22Rv1 (cell line): ENCODE measurements around the gene KDM2A.

Experiments
- H3K27ac ChIP-seq: fragments of 450-650 bp; 2 replicates; pipeline ENCODE4 v1.5.1; 2017
- CTCF ChIP-seq: fragments of 450-650 bp; IDR thresholded peaks from 2 replicates; pipeline ENCODE4 v1.5.1; 2017; ENCODE audit warnings: mild to moderate bottlenecking
- ZFX ChIP-seq: fragments of 450-650 bp; IDR thresholded peaks from 2 replicates; pipeline ENCODE4 v1.6.1; 2017; ENCODE audit warnings: antibody characterized with exemption, borderline replicate concordance

The KDM2A gene

GRCh38 chr11:67102664-67103063 is 16.4 kb upstream of the KDM2A start:
- no peak for TF ChIP-seq CTCF
- no peak for TF ChIP-seq ZFX
- H3K27ac ChIP-seq = no peak overlapping the region

GRCh38 chr11:67105964-67106363 is 13.1 kb upstream of the KDM2A start:
- TF ChIP-seq CTCF (no peak), ZFX (no peak)
- H3K27ac ChIP-seq = no peak overlapping the region

GRCh38 chr11:67111261-67111660 is 7.8 kb upstream of the KDM2A start:
- no peak overlapping the region for H3K27ac ChIP-seq
- TF ChIP-seq CTCF (no peak), ZFX (no peak)

GRCh38 chr11:67113231-67113721 is 5.8 kb upstream of the KDM2A start:
- no peak overlapping the region for H3K27ac ChIP-seq
- TF ChIP-seq ZFX (no peak), CTCF (no peak)

- H3K27ac ChIP-seq = no peak overlapping the region
- TF ChIP-seq CTCF (no peak), ZFX (no peak)
These were observed 4.7 kb upstream of the KDM2A start for GRCh38 chr11:67114275-67114896.

- H3K27ac ChIP-seq = peak overlapping the region; percentile 81
- TF ChIP-seq CTCF = no peak
- TF ChIP-seq ZFX = no peak
These were observed 2.3 kb upstream of the KDM2A start for GRCh38 chr11:67116758-67117105.

- H3K27ac ChIP-seq = peak overlapping the region; percentile 81
- TF ChIP-seq ZFX = no peak
- no peak for TF ChIP-seq CTCF
These were observed 1.9 kb upstream of the KDM2A start for GRCh38 chr11:67117176-67117575.
